Measurements from ENCODE around the gene CDK15. TPM values are rescaled to one million over a fixed set of nuclear protein-coding genes. Genes with fewer than 3 reads are reported as not detected.

Gene CDK15
- total RNA-seq, 1 experiment from 2014 or later: 4.8 TPM

DNA sequence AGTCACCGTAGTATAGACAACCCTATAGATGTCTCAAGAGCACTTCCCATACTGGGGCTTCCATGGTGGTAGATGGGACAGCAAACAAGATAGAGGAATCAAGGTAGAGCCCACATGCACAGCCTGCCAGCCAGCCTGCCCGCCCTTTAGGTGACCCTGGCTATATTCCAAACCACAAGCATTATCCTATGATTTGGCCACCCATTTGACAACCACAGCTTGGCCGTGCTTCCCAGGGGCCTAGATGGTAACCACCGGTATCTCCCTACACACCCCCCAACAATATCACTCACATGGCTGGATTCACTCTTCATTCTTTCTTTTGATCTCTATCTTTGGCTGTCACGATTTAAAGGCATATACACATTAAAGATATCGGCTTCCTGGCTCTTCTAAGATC lies 85.3 kb downstream of the CDK15 start:
- CTCF ChIA-PET: no interaction called here
- H3K36me3 ChIP-seq (ENCODE audit: control insufficient read depth, insufficient read depth, low read length): no peaks in the 10 kb centered on the region
- ATAC-seq (no peak), DNase-seq (ENCODE audit: low read depth, low spot score) (no peak)
- intact Hi-C loops (cut with micrococcal nuclease; ENCODE audit: unreplicated experiment) (no loop called here), in situ Hi-C loops (cut with HindIII; ENCODE audit: low pct_unique_long_range_greater_than_20kb, low sequenced_read_pairs) (no loop called here)
- POLR2A ChIA-PET: no interaction called here
- no peak overlapping the region for H3K27ac ChIP-seq (ENCODE audit: low read length)
- H3K4me3 ChIP-seq (ENCODE audit: low read depth in 2 of 2, low read length in 2 of 2): no peak overlapping the region
- peaks cover 16% of the 10 kb centered on the region for H3K4me1 ChIP-seq (ENCODE audit: control insufficient read depth, insufficient read depth, low read length)
- no peak for TF ChIP-seq TCF7L2 (IDR thresholded peaks at IDR 0.05; ENCODE audit: low read depth, low read length)
- TF ChIP-seq POLR2AphosphoS5 (IDR thresholded peaks at IDR 0.05; ENCODE audit: low read depth, low read length): no peak
- TF ChIP-seq, protein P1, sequence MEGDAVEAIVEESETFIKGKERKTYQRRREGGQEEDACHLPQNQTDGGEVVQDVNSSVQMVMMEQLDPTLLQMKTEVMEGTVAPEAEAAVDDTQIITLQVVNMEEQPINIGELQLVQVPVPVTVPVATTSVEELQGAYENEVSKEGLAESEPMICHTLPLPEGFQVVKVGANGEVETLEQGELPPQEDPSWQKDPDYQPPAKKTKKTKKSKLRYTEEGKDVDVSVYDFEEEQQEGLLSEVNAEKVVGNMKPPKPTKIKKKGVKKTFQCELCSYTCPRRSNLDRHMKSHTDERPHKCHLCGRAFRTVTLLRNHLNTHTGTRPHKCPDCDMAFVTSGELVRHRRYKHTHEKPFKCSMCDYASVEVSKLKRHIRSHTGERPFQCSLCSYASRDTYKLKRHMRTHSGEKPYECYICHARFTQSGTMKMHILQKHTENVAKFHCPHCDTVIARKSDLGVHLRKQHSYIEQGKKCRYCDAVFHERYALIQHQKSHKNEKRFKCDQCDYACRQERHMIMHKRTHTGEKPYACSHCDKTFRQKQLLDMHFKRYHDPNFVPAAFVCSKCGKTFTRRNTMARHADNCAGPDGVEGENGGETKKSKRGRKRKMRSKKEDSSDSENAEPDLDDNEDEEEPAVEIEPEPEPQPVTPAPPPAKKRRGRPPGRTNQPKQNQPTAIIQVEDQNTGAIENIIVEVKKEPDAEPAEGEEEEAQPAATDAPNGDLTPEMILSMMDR (IDR thresholded peaks at IDR 0.05): no peak
- TF ChIP-seq SIN3A (IDR thresholded peaks at IDR 0.05; ENCODE audit: borderline replicate concordance, insufficient read depth, low read depth, low read length): no peak
- H3K9me3 ChIP-seq (ENCODE audit: control insufficient read depth, insufficient read depth, low read depth, low read length): no peaks in the 10 kb centered on the region
- no peaks in the 10 kb centered on the region for H3K27me3 ChIP-seq (ENCODE audit: control insufficient read depth, insufficient read depth, low read length)
- BruUV-seq (replicated peaks): no TSS peak

- H3K4me1 ChIP-seq (ENCODE audit: control insufficient read depth, insufficient read depth, low read length): peaks cover 16% of the 10 kb centered on the region
- DNase-seq (ENCODE audit: low read depth, low spot score) (no peak), ATAC-seq (no peak)
- in situ Hi-C loops (cut with HindIII; ENCODE audit: low pct_unique_long_range_greater_than_20kb, low sequenced_read_pairs): no loop called here
- no peaks in the 10 kb centered on the region for H3K27me3 ChIP-seq (ENCODE audit: control insufficient read depth, insufficient read depth, low read length)
- H3K36me3 ChIP-seq (ENCODE audit: control insufficient read depth, insufficient read depth, low read length): no peaks in the 10 kb centered on the region
- H3K4me3 ChIP-seq (ENCODE audit: low read depth in 2 of 2, low read length in 2 of 2): no peak overlapping the region
- intact Hi-C loops (cut with micrococcal nuclease; ENCODE audit: unreplicated experiment): no loop called here
- POLR2A ChIA-PET: no interaction called here
- H3K27ac ChIP-seq (ENCODE audit: low read length): no peak overlapping the region
- H3K9me3 ChIP-seq (ENCODE audit: control insufficient read depth, insufficient read depth, low read depth, low read length): no peaks in the 10 kb centered on the region
- no TSS peak for BruUV-seq (replicated peaks)
- CTCF ChIA-PET: no interaction called here
- TF ChIP-seq, protein P1 (IDR thresholded peaks at IDR 0.05): no peak
Measured at GRCh38 chr2:201892516-201892915, 86.2 kb downstream of the CDK15 start.

DNA sequence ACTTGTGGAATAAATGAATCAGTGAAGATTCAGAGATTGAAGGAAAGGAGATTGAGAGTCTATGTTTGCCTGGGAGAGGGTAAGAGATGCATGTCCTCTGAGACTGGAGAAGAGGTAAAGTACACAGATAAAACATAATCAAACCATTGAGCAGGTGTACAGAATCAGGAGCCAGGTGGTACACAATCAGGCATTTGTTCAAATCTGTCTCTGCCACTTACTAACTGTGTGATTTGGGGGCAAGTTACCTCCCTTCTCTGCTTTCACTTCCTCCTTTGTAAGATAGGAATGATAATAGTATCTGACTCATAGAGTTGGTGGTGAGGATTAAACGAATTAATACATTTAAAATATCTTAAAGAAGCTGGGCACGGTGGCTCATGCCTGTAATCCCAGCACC lies 94.0 kb downstream of the CDK15 start:
- in situ Hi-C loops (cut with HindIII; ENCODE audit: low pct_unique_long_range_greater_than_20kb, low sequenced_read_pairs) (no loop called here), intact Hi-C loops (cut with micrococcal nuclease; ENCODE audit: unreplicated experiment) (no loop called here)
- Histone ChIP-seq H3K27ac (ENCODE audit: low read length) (no peak overlapping the region), H3K27me3 (ENCODE audit: control insufficient read depth, insufficient read depth, low read length) (no peaks in the 10 kb centered on the region), H3K4me1 (ENCODE audit: control insufficient read depth, insufficient read depth, low read length) (no peaks in the 10 kb centered on the region), H3K36me3 (ENCODE audit: control insufficient read depth, insufficient read depth, low read length) (no peaks in the 10 kb centered on the region), H3K9me3 (ENCODE audit: control insufficient read depth, insufficient read depth, low read depth, low read length) (no peaks in the 10 kb centered on the region), H3K4me3 (ENCODE audit: low read depth in 2 of 2, low read length in 2 of 2) (no peak overlapping the region)
- CTCF ChIA-PET: no interaction called here
- no peak for TF ChIP-seq SIN3A (IDR thresholded peaks at IDR 0.05; ENCODE audit: borderline replicate concordance, insufficient read depth, low read depth, low read length)
- POLR2A ChIA-PET: no interaction called here
- DNase-seq (ENCODE audit: low read depth, low spot score) (no peak), ATAC-seq (peak; percentile 40; the same call in 1 of the 2 replicates)
- no TSS peak for BruUV-seq (replicated peaks)

DNA sequence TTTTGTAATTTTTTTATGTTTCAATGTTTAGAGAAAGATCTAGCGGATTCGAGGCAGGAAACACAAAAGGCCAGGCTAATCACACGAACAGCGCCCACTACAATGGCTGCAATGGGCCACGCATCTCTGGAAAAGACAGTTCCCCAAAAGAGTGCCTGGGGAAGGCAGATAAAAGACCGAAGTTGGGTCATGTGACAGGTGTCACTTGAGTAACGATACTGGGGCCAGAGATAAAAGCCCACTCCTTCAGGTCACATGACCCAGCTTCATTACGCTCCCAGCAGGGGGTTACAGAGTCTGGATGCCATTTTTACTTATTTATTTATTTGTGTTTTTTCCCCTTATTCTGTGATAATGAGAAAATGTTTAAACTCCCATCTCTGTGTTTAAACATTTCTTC lies 95.4 kb downstream of the CDK15 start:
- ChIA-PET POLR2A (no interaction called here), CTCF (no interaction called here)
- BruUV-seq (replicated peaks): no TSS peak
- DNase-seq (ENCODE audit: low read depth, low spot score) (no peak), ATAC-seq (no peak)
- Histone ChIP-seq H3K9me3 (ENCODE audit: control insufficient read depth, insufficient read depth, low read depth, low read length) (no peaks in the 10 kb centered on the region), H3K4me3 (ENCODE audit: low read depth in 2 of 2, low read length in 2 of 2) (no peak overlapping the region), H3K27ac (ENCODE audit: low read length) (no peak overlapping the region), H3K4me1 (ENCODE audit: control insufficient read depth, insufficient read depth, low read length) (no peaks in the 10 kb centered on the region), H3K27me3 (ENCODE audit: control insufficient read depth, insufficient read depth, low read length) (no peaks in the 10 kb centered on the region), H3K36me3 (ENCODE audit: control insufficient read depth, insufficient read depth, low read length) (no peaks in the 10 kb centered on the region)
- TF ChIP-seq TCF7L2 (IDR thresholded peaks at IDR 0.05; ENCODE audit: low read depth, low read length) (no peak), REST (IDR thresholded peaks at IDR 0.05; ENCODE audit: insufficient read depth in 1 of 2, low read depth in 2 of 2, low read length in 1 of 2) (no peak), SIN3A (IDR thresholded peaks at IDR 0.05; ENCODE audit: borderline replicate concordance, insufficient read depth, low read depth, low read length) (no peak), POLR2AphosphoS5 (IDR thresholded peaks at IDR 0.05; ENCODE audit: low read depth, low read length) (no peak)
- TF ChIP-seq, protein P1 (IDR thresholded peaks at IDR 0.05): no peak
- intact Hi-C loops (cut with micrococcal nuclease; ENCODE audit: unreplicated experiment): no loop called here
- in situ Hi-C loops (cut with HindIII; ENCODE audit: low pct_unique_long_range_greater_than_20kb, low sequenced_read_pairs): no loop called here

Measured in Panc1 (cell line).